OCI-LY7 (cell line): ENCODE data around the gene ROR2.
"Not testable (repeated sequence)": the region's sequence is repeated elsewhere in the genome, so short reads cannot be mapped to it uniquely, and the experiment has no call there.

ENCODE experiments used
- EZH2phosphoT487 ChIP-seq: fragments of 200-600 bp; sonication (generic); IDR thresholded peaks from 2 replicates; pipeline ENCODE4 v1.6.1; 2018; ENCODE audit warnings: low read depth, borderline replicate concordance, mild to moderate bottlenecking, mixed run types, antibody characterized with exemption, low read length, moderate library complexity, mixed read lengths
- TF ChIP-seq, protein P1 (sequence below): fragments of 200-600 bp; sonication (generic); conservative IDR thresholded peaks from 2 replicates; pipeline ENCODE4 v1.5.1; 2014; ENCODE audit warnings: mild to moderate bottlenecking, antibody characterized with exemption, low read length, moderate library complexity, mixed read lengths

DNA sequence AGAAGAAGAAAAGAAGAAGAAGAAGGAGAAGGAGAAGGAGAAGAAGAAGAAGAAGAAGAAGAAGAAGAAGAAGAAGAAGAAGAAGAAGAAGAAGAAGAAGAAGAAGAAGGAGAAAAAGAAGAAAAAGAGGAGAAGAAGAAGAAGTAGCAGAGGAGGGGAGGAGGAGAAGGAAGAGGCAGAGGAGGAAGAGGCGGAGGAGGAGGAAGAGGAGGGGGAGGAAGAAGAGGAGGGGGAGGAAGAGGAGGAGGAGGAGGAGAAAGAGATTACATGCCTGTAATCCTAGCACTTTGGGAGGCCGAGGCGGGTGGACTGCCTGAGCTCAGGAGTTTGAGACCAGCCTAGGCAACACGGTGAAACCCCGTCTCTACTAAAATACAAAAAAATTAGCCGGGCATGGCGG is 315.2 kb downstream of the ROR2 start:
- TF ChIP-seq, protein P1, sequence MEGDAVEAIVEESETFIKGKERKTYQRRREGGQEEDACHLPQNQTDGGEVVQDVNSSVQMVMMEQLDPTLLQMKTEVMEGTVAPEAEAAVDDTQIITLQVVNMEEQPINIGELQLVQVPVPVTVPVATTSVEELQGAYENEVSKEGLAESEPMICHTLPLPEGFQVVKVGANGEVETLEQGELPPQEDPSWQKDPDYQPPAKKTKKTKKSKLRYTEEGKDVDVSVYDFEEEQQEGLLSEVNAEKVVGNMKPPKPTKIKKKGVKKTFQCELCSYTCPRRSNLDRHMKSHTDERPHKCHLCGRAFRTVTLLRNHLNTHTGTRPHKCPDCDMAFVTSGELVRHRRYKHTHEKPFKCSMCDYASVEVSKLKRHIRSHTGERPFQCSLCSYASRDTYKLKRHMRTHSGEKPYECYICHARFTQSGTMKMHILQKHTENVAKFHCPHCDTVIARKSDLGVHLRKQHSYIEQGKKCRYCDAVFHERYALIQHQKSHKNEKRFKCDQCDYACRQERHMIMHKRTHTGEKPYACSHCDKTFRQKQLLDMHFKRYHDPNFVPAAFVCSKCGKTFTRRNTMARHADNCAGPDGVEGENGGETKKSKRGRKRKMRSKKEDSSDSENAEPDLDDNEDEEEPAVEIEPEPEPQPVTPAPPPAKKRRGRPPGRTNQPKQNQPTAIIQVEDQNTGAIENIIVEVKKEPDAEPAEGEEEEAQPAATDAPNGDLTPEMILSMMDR: not testable (repeated sequence)
- TF ChIP-seq EZH2phosphoT487: not testable (repeated sequence)
